NB4 (cell line): ENCODE measurements around the gene PES1.

Experiments
- POLR2A ChIP-seq: IDR thresholded peaks from 2 replicates; pipeline ENCODE4 v1.6.1; 2011; ENCODE audit warnings: mild to moderate bottlenecking; ENCODE audit not compliant: insufficient read length; ENCODE audit errors: extremely low read depth
- TF ChIP-seq, protein P1 (sequence below): IDR thresholded peaks from one replicate; pipeline ENCODE4 v1.5.1; 2012; ENCODE audit warnings: low read depth, low read length
- TF ChIP-seq, protein P2 (sequence below): IDR thresholded peaks from 2 replicates; pipeline ENCODE4 v1.6.1; 2011; ENCODE audit warnings: low read depth, low read length

DNA sequence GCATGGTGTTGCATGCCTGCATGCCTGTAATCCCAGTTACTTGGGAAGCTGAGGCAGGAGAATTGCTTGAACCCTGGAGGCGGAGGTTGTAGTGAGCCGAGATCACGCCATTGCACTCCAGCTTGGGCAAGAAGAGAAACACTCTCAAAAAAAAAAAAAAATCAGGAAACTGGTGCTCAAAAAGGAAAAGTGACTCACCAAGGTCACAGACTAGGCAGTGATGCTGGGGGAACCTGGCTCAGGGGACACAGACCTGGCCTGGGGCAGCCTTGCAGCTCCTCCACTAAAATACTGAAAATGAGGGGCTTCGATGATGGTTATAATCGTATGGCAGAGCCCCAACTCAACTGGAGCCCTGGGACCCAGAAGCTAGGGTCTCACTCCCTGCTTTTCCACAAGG is 35.8 kb upstream of the PES1 start:
- TF ChIP-seq, protein P1, sequence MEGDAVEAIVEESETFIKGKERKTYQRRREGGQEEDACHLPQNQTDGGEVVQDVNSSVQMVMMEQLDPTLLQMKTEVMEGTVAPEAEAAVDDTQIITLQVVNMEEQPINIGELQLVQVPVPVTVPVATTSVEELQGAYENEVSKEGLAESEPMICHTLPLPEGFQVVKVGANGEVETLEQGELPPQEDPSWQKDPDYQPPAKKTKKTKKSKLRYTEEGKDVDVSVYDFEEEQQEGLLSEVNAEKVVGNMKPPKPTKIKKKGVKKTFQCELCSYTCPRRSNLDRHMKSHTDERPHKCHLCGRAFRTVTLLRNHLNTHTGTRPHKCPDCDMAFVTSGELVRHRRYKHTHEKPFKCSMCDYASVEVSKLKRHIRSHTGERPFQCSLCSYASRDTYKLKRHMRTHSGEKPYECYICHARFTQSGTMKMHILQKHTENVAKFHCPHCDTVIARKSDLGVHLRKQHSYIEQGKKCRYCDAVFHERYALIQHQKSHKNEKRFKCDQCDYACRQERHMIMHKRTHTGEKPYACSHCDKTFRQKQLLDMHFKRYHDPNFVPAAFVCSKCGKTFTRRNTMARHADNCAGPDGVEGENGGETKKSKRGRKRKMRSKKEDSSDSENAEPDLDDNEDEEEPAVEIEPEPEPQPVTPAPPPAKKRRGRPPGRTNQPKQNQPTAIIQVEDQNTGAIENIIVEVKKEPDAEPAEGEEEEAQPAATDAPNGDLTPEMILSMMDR, result no peak
- TF ChIP-seq POLR2A, result no peak
- TF ChIP-seq, protein P2, sequence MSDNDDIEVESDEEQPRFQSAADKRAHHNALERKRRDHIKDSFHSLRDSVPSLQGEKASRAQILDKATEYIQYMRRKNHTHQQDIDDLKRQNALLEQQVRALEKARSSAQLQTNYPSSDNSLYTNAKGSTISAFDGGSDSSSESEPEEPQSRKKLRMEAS, result no peak
